Mesendoderm (in vitro differentiated cells): ENCODE results near the gene ITGA1.

Source experiments
- DNase-seq: peaks from one replicate; pipeline ENCODE4 v3.0.0; 2013
- H2AK5ac ChIP-seq: 2 replicates; pipeline ENCODE4 v1.6.1; 2013; ENCODE audit warnings: low read length, inconsistent platforms
- H2BK120ac ChIP-seq: 2 replicates; pipeline ENCODE4 v1.6.1; 2013; ENCODE audit warnings: low read depth, mild to moderate bottlenecking, low read length, moderate library complexity, mixed read lengths
- H2BK15ac ChIP-seq: replicated peaks from 2 replicates; pipeline ENCODE4 v1.6.1; 2013; ENCODE audit warnings: low read depth, mild to moderate bottlenecking, moderate library complexity
- H2BK5ac ChIP-seq: 2 replicates; pipeline ENCODE4 v1.6.1; 2013; ENCODE audit warnings: low read length, inconsistent platforms
- H3K18ac ChIP-seq: 2 replicates; pipeline ENCODE4 v1.6.1; 2013; ENCODE audit warnings: mild to moderate bottlenecking, low read length, mixed read lengths
- H3K23ac ChIP-seq: one replicate; pipeline ENCODE4 v1.6.1; 2013; ENCODE audit warnings: low read length
- H3K27ac ChIP-seq: 2 replicates; pipeline ENCODE4 v1.5.1; 2013; ENCODE audit warnings: low read depth, mild to moderate bottlenecking, inconsistent platforms, low read length, moderate library complexity
- H3K27me3 ChIP-seq: 2 replicates; pipeline ENCODE4 v1.6.1; 2013; ENCODE audit warnings: low read length, control low read depth, mild to moderate bottlenecking, inconsistent platforms; ENCODE audit not compliant: insufficient read depth, poor library complexity
- H3K36me3 ChIP-seq: 2 replicates; pipeline ENCODE4 v1.6.1; 2013; ENCODE audit warnings: low read length, inconsistent platforms; ENCODE audit not compliant: control insufficient read depth, insufficient read depth
- H3K4ac ChIP-seq: one replicate; pipeline ENCODE4 v1.6.1; 2013; ENCODE audit warnings: low read depth, mild to moderate bottlenecking, low read length, moderate library complexity
- H3K4me1 ChIP-seq: 2 replicates; pipeline ENCODE4 v1.6.1; 2013; ENCODE audit warnings: low read depth, low read length, inconsistent platforms; ENCODE audit not compliant: control insufficient read depth
- H3K4me2 ChIP-seq: 2 replicates; pipeline ENCODE4 v1.6.1; 2013; ENCODE audit warnings: low read length
- H3K4me3 ChIP-seq: 2 replicates; pipeline ENCODE4 v1.5.1; 2013; ENCODE audit warnings: mild to moderate bottlenecking, low read length
- H3K56ac ChIP-seq: one replicate; pipeline ENCODE4 v1.6.1; 2013; ENCODE audit warnings: low read length
- H3K79me1 ChIP-seq: 2 replicates; pipeline ENCODE4 v1.6.1; 2013; ENCODE audit warnings: low read length, inconsistent platforms
- H3K79me2 ChIP-seq: 2 replicates; pipeline ENCODE4 v1.6.1; 2013; ENCODE audit warnings: mild to moderate bottlenecking, low read length; ENCODE audit not compliant: control insufficient read depth, insufficient read depth
- H3K9ac ChIP-seq: 2 replicates; pipeline ENCODE4 v1.6.1; 2013; ENCODE audit warnings: low read length, inconsistent platforms
- H4K5ac ChIP-seq: one replicate; pipeline ENCODE4 v1.6.1; 2013; ENCODE audit warnings: low read length
- H4K8ac ChIP-seq: one replicate; pipeline ENCODE4 v1.6.1; 2013; ENCODE audit warnings: low read depth, mild to moderate bottlenecking, control low read depth, low read length, moderate library complexity
- WGBS: extraction: QIAGEN DNeasy Blood & Tissue Kit; methylation state at CpG from one replicate; pipeline ENCODE4 v1.1.7; 2013; ENCODE audit warnings: low lambda C conversion rate, missing lambda C conversion rate; ENCODE audit not compliant: insufficient coverage; ENCODE audit errors: extremely low coverage; 5-methylcytosine and 5-hydroxymethylcytosine counted together

The ITGA1 gene

GRCh38 chr5:52754051-52754450, 33.7 kb upstream of the ITGA1 start:
- H4K5ac ChIP-seq = no peak overlapping the region
- H3K4me2 ChIP-seq = no peak overlapping the region
- no peaks in the 10 kb centered on the region for H3K79me2 ChIP-seq
- H3K9ac ChIP-seq = no peak overlapping the region
- H3K56ac ChIP-seq = no peak overlapping the region
- no peak overlapping the region for H4K8ac ChIP-seq
- no peak overlapping the region for H3K23ac ChIP-seq
- no peak overlapping the region for H3K27ac ChIP-seq
- no peak overlapping the region for H2BK15ac ChIP-seq
- H3K4ac ChIP-seq = no peak overlapping the region
- H2BK5ac ChIP-seq = no peak overlapping the region
- H3K4me1 ChIP-seq = no peaks in the 10 kb centered on the region
- no peak overlapping the region for H2AK5ac ChIP-seq
- no CpG with 5 or more reads among the region's 2 CpGs for WGBS
- no peak overlapping the region for H3K4me3 ChIP-seq
- H2BK120ac ChIP-seq = no peak overlapping the region
- no peak overlapping the region for H3K18ac ChIP-seq
- no peaks in the 10 kb centered on the region for H3K27me3 ChIP-seq
- no peaks in the 10 kb centered on the region for H3K79me1 ChIP-seq
- DNase-seq = no peak
- H3K36me3 ChIP-seq = no peaks in the 10 kb centered on the region

- Histone ChIP-seq H2BK120ac (no peak overlapping the region), H3K36me3 (no peaks in the 10 kb centered on the region), H3K4me2 (no peak overlapping the region), H3K18ac (no peak overlapping the region), H3K4me1 (no peaks in the 10 kb centered on the region), H4K5ac (no peak overlapping the region), H2AK5ac (no peak overlapping the region), H2BK5ac (no peak overlapping the region), H3K4me3 (no peak overlapping the region), H3K79me2 (no peaks in the 10 kb centered on the region), H4K8ac (no peak overlapping the region), H3K79me1 (no peaks in the 10 kb centered on the region), H3K9ac (no peak overlapping the region), H3K4ac (no peak overlapping the region), H3K23ac (no peak overlapping the region), H2BK15ac (no peak overlapping the region), H3K27me3 (no peaks in the 10 kb centered on the region), H3K56ac (no peak overlapping the region), H3K27ac (no peak overlapping the region)
- DNase-seq = no peak
- WGBS = no CpG with 5 or more reads among the region's 2 CpGs
Measured at GRCh38 chr5:52757527-52757926, 30.2 kb upstream of the ITGA1 start.

GRCh38 chr5:52758014-52758413, 29.7 kb upstream of the ITGA1 start:
- Histone ChIP-seq H3K27ac (no peak overlapping the region), H3K9ac (no peak overlapping the region), H3K27me3 (no peaks in the 10 kb centered on the region), H3K18ac (no peak overlapping the region), H3K4ac (no peak overlapping the region), H2BK120ac (no peak overlapping the region), H2BK5ac (no peak overlapping the region), H3K4me3 (no peak overlapping the region), H3K23ac (no peak overlapping the region), H3K36me3 (no peaks in the 10 kb centered on the region), H2AK5ac (no peak overlapping the region), H4K8ac (no peak overlapping the region), H3K4me2 (no peak overlapping the region), H3K79me1 (no peaks in the 10 kb centered on the region), H4K5ac (no peak overlapping the region), H3K56ac (no peak overlapping the region), H3K4me1 (no peaks in the 10 kb centered on the region), H2BK15ac (no peak overlapping the region), H3K79me2 (no peaks in the 10 kb centered on the region)
- no CpG with 5 or more reads among the region's 5 CpGs for WGBS
- no peak for DNase-seq

- Histone ChIP-seq H3K4me2 (no peak overlapping the region), H2BK120ac (no peak overlapping the region), H3K79me1 (no peaks in the 10 kb centered on the region), H3K56ac (no peak overlapping the region), H2BK5ac (no peak overlapping the region), H3K27me3 (no peaks in the 10 kb centered on the region), H3K79me2 (no peaks in the 10 kb centered on the region), H3K4me3 (no peak overlapping the region), H3K18ac (no peak overlapping the region), H3K4ac (no peak overlapping the region), H3K27ac (no peak overlapping the region), H2BK15ac (no peak overlapping the region), H4K8ac (no peak overlapping the region), H4K5ac (no peak overlapping the region), H3K23ac (no peak overlapping the region), H3K9ac (no peak overlapping the region), H3K36me3 (no peaks in the 10 kb centered on the region), H2AK5ac (no peak overlapping the region), H3K4me1 (no peaks in the 10 kb centered on the region)
- no peak for DNase-seq
- no CpG with 5 or more reads among the region's 1 CpG for WGBS
Measured at GRCh38 chr5:52759331-52759730, 28.4 kb upstream of the ITGA1 start.

- Histone ChIP-seq H4K5ac (no peak overlapping the region), H2BK15ac (no peak overlapping the region), H3K56ac (no peak overlapping the region), H3K4ac (no peak overlapping the region), H3K79me2 (no peaks in the 10 kb centered on the region), H3K27ac (no peak overlapping the region), H3K9ac (no peak overlapping the region), H2BK5ac (no peak overlapping the region), H4K8ac (no peak overlapping the region), H2BK120ac (no peak overlapping the region), H3K36me3 (no peaks in the 10 kb centered on the region), H3K79me1 (no peaks in the 10 kb centered on the region), H3K4me1 (no peaks in the 10 kb centered on the region), H3K27me3 (no peaks in the 10 kb centered on the region), H3K23ac (no peak overlapping the region), H3K18ac (no peak overlapping the region), H3K4me2 (no peak overlapping the region), H3K4me3 (no peak overlapping the region), H2AK5ac (no peak overlapping the region)
- WGBS = no CpG with 5 or more reads among the region's 1 CpG
- no peak for DNase-seq
Measured at GRCh38 chr5:52760695-52761366, 26.9 kb upstream of the ITGA1 start.

GRCh38 chr5:52767217-52767743, 20.4 kb upstream of the ITGA1 start:
- no peak overlapping the region for H2BK15ac ChIP-seq
- H3K27ac ChIP-seq = no peak overlapping the region
- no peaks in the 10 kb centered on the region for H3K4me1 ChIP-seq
- H2BK120ac ChIP-seq = no peak overlapping the region
- no peak overlapping the region for H3K18ac ChIP-seq
- DNase-seq = no peak
- WGBS = no CpG with 5 or more reads among the region's 2 CpGs
- no peak overlapping the region for H4K5ac ChIP-seq
- H3K36me3 ChIP-seq = no peaks in the 10 kb centered on the region
- H2AK5ac ChIP-seq = no peak overlapping the region
- no peak overlapping the region for H3K23ac ChIP-seq
- no peaks in the 10 kb centered on the region for H3K27me3 ChIP-seq
- H3K4ac ChIP-seq = no peak overlapping the region
- H3K4me3 ChIP-seq = no peak overlapping the region
- H4K8ac ChIP-seq = no peak overlapping the region
- H3K9ac ChIP-seq = no peak overlapping the region
- H3K79me1 ChIP-seq = no peaks in the 10 kb centered on the region
- no peaks in the 10 kb centered on the region for H3K79me2 ChIP-seq
- no peak overlapping the region for H3K56ac ChIP-seq
- H2BK5ac ChIP-seq = no peak overlapping the region
- no peak overlapping the region for H3K4me2 ChIP-seq
